ENCODE data around the gene VRTN.

DNA sequence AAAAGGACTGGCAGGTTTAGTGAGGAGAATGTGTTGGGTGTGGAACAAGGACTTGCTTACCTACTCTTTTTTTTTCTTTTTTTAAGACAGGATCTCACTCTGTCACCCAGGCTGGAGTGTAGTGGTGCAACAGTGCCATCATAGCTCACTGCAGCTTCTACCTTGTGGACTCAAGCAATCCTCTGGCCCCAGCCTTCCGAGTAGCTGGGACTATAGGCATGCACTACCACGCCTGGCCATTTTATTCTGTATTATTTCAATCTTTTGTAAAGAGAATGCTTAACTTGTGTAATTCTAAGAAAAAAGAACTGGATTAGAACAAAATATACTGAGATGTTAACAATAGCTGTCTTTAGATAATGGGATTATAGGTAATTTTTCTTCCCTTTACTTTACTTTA, 1.9 kb upstream of the VRTN start:
- no peak for TF ChIP-seq POLR2AphosphoS5 (IDR thresholded peaks at IDR 0.05)
- TF ChIP-seq POLR2A (IDR thresholded peaks at IDR 0.05; ENCODE audit: low read depth): no peak
- TF ChIP-seq CTCF (IDR thresholded peaks at IDR 0.05): no peak

Data from esophagus muscularis mucosa (tissue), 3 donors.